NCI-H1105 (cell line): Measurements from ENCODE around the gene IGFBP3.

Experiments used
- DNase-seq: peaks from one replicate; lab custom pipeline; 2025; lab: John Stamatoyannopoulos, UW

The IGFBP3 gene

GRCh38 chr7:45922810-45923209 is 1.7 kb upstream of the IGFBP3 start:
- no peak for DNase-seq

DNA sequence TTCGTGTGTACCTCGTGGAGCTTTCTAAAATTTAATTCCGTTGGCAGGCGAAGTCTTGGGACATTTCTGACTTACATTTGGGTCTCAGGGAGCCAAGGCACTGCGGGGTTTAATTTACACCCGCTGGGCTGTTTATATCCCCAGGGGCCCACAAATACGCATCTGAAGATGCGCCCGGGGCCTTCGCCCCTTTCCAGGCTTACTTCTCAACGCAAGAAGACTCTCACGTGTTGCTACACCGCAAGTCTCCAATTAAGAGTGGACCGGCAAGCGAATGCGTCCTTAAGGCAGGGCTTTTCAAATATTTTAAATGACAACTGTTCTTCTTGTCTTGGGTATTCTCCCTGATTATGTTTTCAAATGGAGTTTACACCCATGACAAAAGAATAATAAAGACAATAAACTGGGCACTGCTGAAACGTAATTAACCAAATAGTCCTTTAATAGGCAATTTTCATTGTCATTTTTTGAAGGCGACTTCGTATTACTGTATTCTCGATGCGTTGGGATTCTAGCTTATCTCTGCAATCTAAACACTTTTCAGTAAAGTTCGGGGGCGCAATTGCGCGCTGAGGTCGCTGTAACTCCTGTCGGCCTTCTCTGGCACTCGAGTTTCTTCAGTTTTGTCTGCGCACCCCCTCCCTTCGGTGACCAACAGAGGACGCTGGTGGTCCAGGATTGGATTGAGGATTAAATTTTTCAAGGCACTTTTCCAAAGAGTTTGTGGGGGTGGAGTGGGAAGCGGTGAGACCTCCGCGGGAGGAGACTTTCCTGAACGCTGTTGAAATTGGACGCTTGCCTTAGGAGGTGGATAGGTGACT is 837 bp upstream of the IGFBP3 start:
- peak; percentile 51 for DNase-seq

DNA sequence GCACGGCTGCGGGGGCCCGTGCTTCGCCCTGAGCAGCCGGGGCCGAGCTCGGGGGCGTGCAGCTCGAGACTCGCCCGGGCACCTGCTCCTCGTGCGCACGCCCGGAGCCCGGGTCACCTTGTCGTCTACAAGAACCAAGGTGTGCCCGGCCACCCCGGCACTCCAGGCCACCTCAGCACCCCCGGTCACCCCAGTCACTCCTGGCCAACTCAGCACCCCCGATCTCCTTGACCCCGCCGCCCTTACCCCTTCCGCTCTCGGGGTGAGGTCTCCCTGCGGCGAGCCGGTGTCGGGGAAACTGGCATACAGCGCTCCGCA is 268 bp upstream of the IGFBP3 start:
- DNase-seq = peak; percentile 37

GRCh38 chr7:45919993-45920459 is 1.0 kb downstream of the IGFBP3 start:
- DNase-seq = no peak

DNA sequence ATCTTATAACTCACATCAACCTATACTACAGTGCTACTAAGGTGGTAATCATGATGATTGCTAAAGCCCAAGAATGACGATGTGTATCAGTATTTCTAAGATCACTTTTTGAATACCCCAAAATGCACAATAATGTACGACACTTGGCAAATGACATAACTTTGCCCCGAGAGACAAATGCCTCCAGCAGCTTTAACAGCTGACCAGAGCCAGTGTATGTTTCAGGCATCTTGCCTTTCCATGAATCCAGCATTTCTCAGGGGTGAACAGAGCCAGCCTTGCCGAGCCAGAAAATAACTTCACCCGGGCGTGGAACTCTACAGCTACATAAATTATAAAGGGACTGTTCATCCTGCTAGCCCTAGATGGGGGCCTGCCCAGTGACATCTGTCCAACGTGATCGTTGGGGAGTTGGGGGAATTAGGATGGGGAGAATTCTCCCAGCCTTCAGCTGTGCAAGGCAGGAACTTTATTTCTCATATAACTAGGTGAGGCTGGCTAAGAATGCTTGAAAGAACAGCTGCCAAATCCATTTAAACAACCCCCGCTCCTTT is 1.8 kb downstream of the IGFBP3 start:
- DNase-seq = no peak

GRCh38 chr7:45918556-45918955 is 2.5 kb downstream of the IGFBP3 start:
- DNase-seq = no peak

- DNase-seq = peak; percentile 81
These were observed 3.4 kb downstream of the IGFBP3 start for GRCh38 chr7:45917658-45918057.

- no peak for DNase-seq
These were observed 4.0 kb downstream of the IGFBP3 start for GRCh38 chr7:45917064-45917463.

DNA sequence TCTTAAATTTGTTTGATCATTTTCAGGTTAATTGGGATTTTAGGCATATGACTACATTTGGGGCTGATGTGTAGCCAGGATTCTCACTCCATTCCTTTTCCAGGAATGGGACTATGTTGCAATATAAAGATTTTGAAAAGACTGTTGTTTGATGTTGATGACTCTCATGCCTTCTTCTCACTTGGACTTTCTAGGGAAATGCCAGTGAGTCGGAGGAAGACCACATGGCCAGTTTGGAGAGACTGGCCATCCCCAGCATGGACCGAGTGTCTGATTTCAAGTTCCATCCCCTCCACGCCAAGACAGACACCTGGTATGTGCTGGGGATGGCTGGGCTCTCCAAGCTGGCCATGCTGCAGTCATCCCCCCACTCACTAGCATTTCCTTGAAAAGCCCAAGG is 5.5 kb downstream of the IGFBP3 start:
- DNase-seq = no peak

GRCh38 chr7:45914911-45915310 is 6.2 kb downstream of the IGFBP3 start:
- DNase-seq = no peak

- DNase-seq = no peak
These were observed 8.1 kb downstream of the IGFBP3 start for GRCh38 chr7:45912972-45913371.

- no peak for DNase-seq
These were observed 9.8 kb downstream of the IGFBP3 start for GRCh38 chr7:45911311-45911710.

DNA sequence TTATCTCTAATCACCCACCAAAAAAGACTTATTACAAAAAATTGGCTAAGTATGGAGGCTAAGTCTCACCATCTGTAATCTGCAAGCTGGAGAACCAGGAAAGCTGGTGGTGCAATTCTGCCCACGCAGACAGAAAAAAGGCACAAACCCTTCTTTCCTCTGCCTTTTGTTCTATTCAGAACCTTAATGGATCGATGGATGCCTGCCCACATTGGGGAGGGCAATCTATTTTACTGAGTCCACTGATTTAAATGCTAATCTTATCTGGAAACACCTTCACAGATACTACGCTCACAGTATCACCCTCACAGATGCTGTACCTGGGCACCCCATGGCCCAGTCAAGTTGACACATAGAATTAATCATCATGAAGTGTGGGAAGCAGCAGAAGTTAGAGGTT is 10.2 kb downstream of the IGFBP3 start:
- no peak for DNase-seq

DNA sequence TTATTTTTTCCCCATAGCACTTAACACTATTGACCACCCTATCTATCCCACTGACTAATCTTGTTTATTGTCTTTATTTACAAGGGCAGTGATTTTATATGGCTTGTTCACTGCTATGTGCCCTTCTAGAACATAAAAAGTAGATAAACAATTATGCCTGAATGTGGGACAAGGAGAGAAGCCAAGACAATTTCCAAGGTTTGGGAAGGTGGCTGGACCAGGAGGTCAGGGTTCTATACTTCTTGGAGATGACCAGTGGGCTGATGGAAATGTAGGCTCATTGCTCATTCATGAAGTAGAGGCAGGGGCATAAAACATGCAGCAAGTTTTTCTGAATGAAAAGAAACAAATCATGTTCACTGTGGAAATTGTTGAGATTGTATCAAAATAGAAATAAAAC is 11.5 kb downstream of the IGFBP3 start:
- no peak for DNase-seq

DNA sequence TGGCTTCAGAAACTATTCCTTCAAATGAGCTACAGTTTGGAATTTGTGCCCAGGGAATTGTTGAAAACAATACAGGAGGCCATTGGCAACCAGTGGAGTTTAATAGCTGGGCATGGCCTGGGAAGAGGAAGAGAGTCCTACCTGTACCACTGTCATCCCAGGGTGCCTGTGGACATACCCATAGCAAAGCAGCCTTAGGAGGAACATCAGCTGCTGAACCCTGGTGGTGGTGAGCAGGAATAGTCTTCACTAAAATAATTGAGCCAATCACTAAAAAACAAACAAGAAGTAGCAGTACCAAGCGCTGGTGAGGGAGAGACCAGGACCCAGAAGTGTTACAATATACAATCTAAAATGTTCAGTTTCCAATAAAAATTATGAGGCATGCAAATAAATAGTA is 18.3 kb downstream of the IGFBP3 start:
- no peak for DNase-seq

DNA sequence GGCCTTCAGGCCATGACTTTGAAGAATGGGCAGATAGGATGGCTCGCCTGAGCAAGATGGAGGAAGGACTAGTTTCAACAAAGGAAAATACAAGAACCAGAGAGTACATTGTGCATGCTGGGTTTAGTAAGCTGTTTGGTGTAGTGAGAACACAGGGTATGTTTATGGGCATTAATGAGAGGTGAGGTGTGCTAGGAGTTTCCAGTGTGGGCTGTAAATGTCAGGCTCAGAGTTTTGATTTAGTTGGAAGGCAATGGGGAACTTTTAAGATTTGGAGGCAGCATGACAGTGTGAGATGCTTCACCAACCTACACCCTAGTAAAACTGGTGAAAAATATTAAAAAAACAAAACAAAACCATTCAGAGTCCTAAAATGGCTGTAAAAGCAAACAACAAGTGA is 19.5 kb downstream of the IGFBP3 start:
- DNase-seq = no peak

- DNase-seq = no peak
These were observed 22.9 kb downstream of the IGFBP3 start for GRCh38 chr7:45898222-45898621.

DNA sequence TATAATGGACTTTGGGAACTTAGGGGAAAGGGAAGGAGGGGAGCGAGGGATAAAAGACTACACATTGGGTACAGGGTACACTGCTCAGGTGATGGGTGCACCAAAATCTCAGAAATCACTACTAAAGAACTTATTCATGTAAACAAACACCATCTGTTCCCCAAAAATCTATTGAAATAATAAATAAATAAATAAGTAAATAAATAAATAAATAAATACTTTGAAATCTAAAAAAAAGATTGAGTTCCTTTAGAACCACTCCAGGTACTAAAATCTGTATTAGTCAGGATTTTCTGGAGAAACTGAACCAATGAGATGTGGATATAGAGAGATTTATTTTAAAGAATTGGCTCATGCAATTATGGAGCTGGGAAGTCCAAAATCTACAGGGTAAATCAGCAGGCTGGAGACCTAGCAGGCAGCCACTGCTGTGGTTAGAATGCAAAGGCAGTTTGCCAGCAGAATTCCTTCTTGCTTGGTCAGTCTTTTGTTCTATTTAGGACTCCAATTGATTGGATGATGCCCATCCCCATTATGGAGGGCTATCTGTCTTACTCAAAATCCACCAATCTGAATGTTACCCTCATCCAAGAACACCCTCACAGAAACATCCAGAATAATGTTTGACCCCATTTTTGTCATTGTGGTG is 23.9 kb downstream of the IGFBP3 start:
- no peak for DNase-seq

DNA sequence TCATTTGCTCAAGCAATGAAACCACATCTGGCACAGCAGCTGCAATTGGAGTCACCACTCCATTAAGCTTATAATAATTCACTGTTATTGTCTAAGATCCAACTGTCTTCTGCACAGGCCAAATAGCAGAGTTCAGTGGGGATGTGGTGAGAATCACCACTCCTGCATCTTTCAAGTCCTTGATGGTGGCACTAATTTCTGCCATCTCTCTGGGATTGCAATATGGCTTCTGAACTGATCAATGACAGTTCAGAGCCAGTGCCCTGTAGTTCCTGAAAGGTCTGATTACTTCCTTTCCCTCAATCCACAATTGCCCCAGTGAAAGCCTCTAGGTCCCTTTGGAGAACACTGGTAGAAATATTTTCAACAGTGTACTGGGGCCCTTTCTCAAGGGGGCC is 26.4 kb downstream of the IGFBP3 start:
- no peak for DNase-seq

DNA sequence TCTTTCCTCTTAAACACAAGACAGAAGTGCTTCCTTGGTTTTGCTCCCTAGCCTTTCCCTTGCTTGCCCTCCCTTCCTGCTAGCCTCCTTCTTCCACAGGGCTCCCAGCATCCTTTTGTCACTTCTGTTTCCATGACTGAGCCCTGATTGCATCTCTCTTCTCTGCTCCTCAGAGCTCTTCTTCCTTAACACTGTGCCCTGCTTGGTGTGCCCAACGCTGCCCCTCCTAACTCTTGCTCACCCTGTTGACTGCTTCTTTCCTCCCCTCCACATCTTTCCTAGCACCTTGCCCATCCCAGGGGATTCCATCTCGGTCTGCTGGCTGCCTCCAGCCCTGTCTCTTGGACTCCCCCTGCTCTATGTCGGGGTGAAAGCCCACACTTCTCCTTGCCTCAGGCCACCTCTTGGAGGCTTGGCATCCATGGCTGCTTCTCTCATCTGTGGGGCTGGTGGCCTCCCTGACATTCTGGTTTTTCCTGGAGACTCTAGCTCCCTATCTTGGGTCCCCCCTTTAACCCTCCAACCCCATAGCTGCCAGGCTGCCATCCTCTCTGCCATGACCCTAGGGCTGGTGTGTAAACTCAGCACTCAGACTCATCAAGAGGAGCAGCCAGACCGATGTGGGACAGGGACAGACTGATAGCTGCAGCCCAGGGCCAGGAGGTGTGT is 26.9 kb downstream of the IGFBP3 start:
- DNase-seq = no peak

GRCh38 chr7:45893374-45893995 is 27.6 kb downstream of the IGFBP3 start:
- no peak for DNase-seq

DNA sequence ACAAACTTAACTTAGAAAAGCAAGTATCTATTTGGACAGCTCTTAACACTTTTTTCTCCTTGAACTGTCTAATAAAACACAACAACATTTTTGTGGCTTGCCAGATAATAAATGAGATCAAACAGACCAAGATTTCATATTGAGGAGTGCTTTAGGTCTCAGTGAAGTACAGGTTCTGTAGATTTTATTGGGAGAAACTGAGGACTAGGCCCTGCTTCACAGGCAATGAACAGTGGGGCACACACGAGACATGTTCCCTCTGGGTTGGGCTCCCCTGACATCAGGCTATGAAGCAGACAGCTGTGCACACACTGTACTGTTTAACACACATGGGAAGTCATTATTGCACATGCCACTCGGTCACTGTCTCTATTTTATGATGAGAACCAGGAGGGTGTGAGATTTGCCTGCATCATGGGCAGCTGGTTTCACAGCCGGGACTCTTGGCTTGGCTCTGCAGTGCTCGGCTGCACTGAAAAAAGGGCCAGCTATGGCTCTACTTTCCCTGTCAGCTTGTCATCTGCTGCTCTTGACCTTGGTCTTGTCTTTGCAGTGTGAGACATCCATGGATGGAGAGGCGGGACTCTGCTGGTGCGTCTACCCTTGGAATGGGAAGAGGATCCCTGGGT is 28.6 kb downstream of the IGFBP3 start:
- DNase-seq = no peak
